Measurements from ENCODE around the gene DAAM1. TPM values are rescaled to one million over a fixed set of nuclear protein-coding genes. Genes with fewer than 3 reads are reported as not detected.

The DAAM1 gene
- total RNA-seq, 3 donors from 2014 or later (not counting 1 experiment from before 2014, with no cell fraction given), result 10.9 to 31.4 (median 12.6) TPM

GRCh38 chr14:59274991-59275391 lies 86.5 kb downstream of the DAAM1 start:
- Mint-ChIP-seq H3K9me3 (no peaks in the 10 kb centered on the region), H3K27me3 (ENCODE audit: low read depth in 2 of 2) (no peaks in the 10 kb centered on the region), H3K27ac (peak overlapping the region; percentile 23 to 54), H3K36me3 (no peaks in the 10 kb centered on the region), H3K4me1 (peaks cover 19 to 22% of the 10 kb centered on the region in 2 donors), H3K4me3 (no peak overlapping the region)
- 37% methylated on average over 2 of the region's 3 CpGs for WGBS (ENCODE audit: insufficient coverage)
- Histone ChIP-seq H3K27ac (ENCODE audit: low read length) (no peak overlapping the region), H3K4me3 (ENCODE audit: low read length) (no peak overlapping the region), H3K36me3 (ENCODE audit: control insufficient read depth, insufficient read depth, low read length) (no peaks in the 10 kb centered on the region), H3K4me1 (ENCODE audit: control insufficient read depth, insufficient read depth, low read length) (peaks cover 4% of the 10 kb centered on the region), H3K9me3 (ENCODE audit: control insufficient read depth, insufficient read depth, low read length) (no peaks in the 10 kb centered on the region), H3K27me3 (ENCODE audit: control insufficient read depth, insufficient read depth, low read length) (no peaks in the 10 kb centered on the region)
- DNase-seq, result peak in 1 of 2 donors; percentile 10
- peak; percentile 24 to 66 (median 52) for ATAC-seq
- TF ChIP-seq CTCF (IDR thresholded peaks at IDR 0.05), result no peak
- intact Hi-C loops (cut with micrococcal nuclease), result no loop called here

GRCh38 chr14:59275668-59276067 lies 87.2 kb downstream of the DAAM1 start:
- no peak for TF ChIP-seq CTCF (IDR thresholded peaks at IDR 0.05)
- Histone ChIP-seq H3K27me3 (ENCODE audit: control insufficient read depth, insufficient read depth, low read length) (no peaks in the 10 kb centered on the region), H3K36me3 (ENCODE audit: control insufficient read depth, insufficient read depth, low read length) (no peaks in the 10 kb centered on the region), H3K4me3 (ENCODE audit: low read length) (no peak overlapping the region), H3K9me3 (ENCODE audit: control insufficient read depth, insufficient read depth, low read length) (no peaks in the 10 kb centered on the region), H3K4me1 (ENCODE audit: control insufficient read depth, insufficient read depth, low read length) (peaks cover 4% of the 10 kb centered on the region), H3K27ac (ENCODE audit: low read length) (no peak overlapping the region)
- Mint-ChIP-seq H3K27ac (peak overlapping the region in 1 of 2 donors; percentile 54), H3K4me1 (peaks cover 19 to 22% of the 10 kb centered on the region in 2 donors), H3K36me3 (no peaks in the 10 kb centered on the region), H3K27me3 (ENCODE audit: low read depth in 2 of 2) (no peaks in the 10 kb centered on the region), H3K4me3 (no peak overlapping the region), H3K9me3 (no peaks in the 10 kb centered on the region)
- ATAC-seq (peak; percentile 41 to 76 (median 53)), DNase-seq (no peak)
- intact Hi-C loops (cut with micrococcal nuclease), result no loop called here

- intact Hi-C loops (cut with micrococcal nuclease), result no loop called here
- no peak overlapping the region for H3K27ac ChIP-seq (ENCODE audit: low read length)
- no peaks in the 10 kb centered on the region for H3K9me3 Mint-ChIP-seq
- H3K27ac Mint-ChIP-seq, result peak overlapping the region in 1 of 2 donors; percentile 54
- H3K27me3 Mint-ChIP-seq (ENCODE audit: low read depth in 2 of 2), result no peaks in the 10 kb centered on the region
- H3K4me1 Mint-ChIP-seq, result peaks cover 19 to 22% of the 10 kb centered on the region in 2 donors
- no peaks in the 10 kb centered on the region for H3K36me3 ChIP-seq (ENCODE audit: control insufficient read depth, insufficient read depth, low read length)
- no peak overlapping the region for H3K4me3 Mint-ChIP-seq
- no peaks in the 10 kb centered on the region for H3K9me3 ChIP-seq (ENCODE audit: control insufficient read depth, insufficient read depth, low read length)
- ATAC-seq, result no peak
- TF ChIP-seq CTCF (IDR thresholded peaks at IDR 0.05), result no peak
- H3K36me3 Mint-ChIP-seq, result no peaks in the 10 kb centered on the region
- no peak overlapping the region for H3K4me3 ChIP-seq (ENCODE audit: low read length)
- peaks cover 4% of the 10 kb centered on the region for H3K4me1 ChIP-seq (ENCODE audit: control insufficient read depth, insufficient read depth, low read length)
- H3K27me3 ChIP-seq (ENCODE audit: control insufficient read depth, insufficient read depth, low read length), result no peaks in the 10 kb centered on the region
- no peak for DNase-seq
Measured at GRCh38 chr14:59276235-59276634, 87.8 kb downstream of the DAAM1 start.

- Histone ChIP-seq H3K36me3 (ENCODE audit: control insufficient read depth, insufficient read depth, low read length) (no peaks in the 10 kb centered on the region), H3K27ac (ENCODE audit: low read length) (no peak overlapping the region), H3K4me1 (ENCODE audit: control insufficient read depth, insufficient read depth, low read length) (peaks cover 4% of the 10 kb centered on the region), H3K4me3 (ENCODE audit: low read length) (no peak overlapping the region), H3K27me3 (ENCODE audit: control insufficient read depth, insufficient read depth, low read length) (no peaks in the 10 kb centered on the region), H3K9me3 (ENCODE audit: control insufficient read depth, insufficient read depth, low read length) (no peaks in the 10 kb centered on the region)
- TF ChIP-seq CTCF (IDR thresholded peaks at IDR 0.05), result no peak
- Mint-ChIP-seq H3K27ac (no peak overlapping the region), H3K4me1 (peaks cover 19 to 22% of the 10 kb centered on the region in 2 donors), H3K4me3 (no peak overlapping the region), H3K9me3 (no peaks in the 10 kb centered on the region), H3K27me3 (ENCODE audit: low read depth in 2 of 2) (no peaks in the 10 kb centered on the region), H3K36me3 (no peaks in the 10 kb centered on the region)
- no peak for DNase-seq
- intact Hi-C loops (cut with micrococcal nuclease), result no loop called here
- no CpG with 5 or more reads among the region's 2 CpGs for WGBS (ENCODE audit: insufficient coverage)
- no peak for ATAC-seq
Measured at GRCh38 chr14:59277659-59278058, 89.2 kb downstream of the DAAM1 start.

Measured in natural killer cell (primary cell).